GM23338 (cell line): Measurements from ENCODE around the gene AASDH. TPM values are rescaled to one million over a fixed set of nuclear protein-coding genes. Genes with fewer than 3 reads are reported as not detected.

Experiments
- ATAC-seq: fragments of 200-7000 bp; cut with Tn5 transposase; 3 replicates; pipeline ENCODE4 v1.9.1; 2020
- DNase-seq: peaks from one replicate; pipeline ENCODE4 v3.0.0-alpha.2; 2015; ENCODE audit warnings: low spot score
- H2AFZ ChIP-seq: fragments of 200-600 bp; sonication (generic); 2 replicates; pipeline ENCODE4 v1.8.0; 2016; ENCODE audit warnings: antibody characterized with exemption, mild to moderate bottlenecking, moderate library complexity
- H3F3A ChIP-seq: fragments of 200-600 bp; sonication (generic); replicated peaks from 2 replicates; pipeline ENCODE4 v1.8.0; 2017; ENCODE audit warnings: antibody characterized with exemption, mixed run types, low read depth
- H3K27ac ChIP-seq: fragments of 200-600 bp; sonication (generic); 2 replicates; pipeline ENCODE4 v1.6.1; 2016; ENCODE audit warnings: low read depth
- H3K27me3 ChIP-seq: fragments of 200-600 bp; sonication (generic); 2 replicates; pipeline ENCODE4 v1.8.0; 2016; ENCODE audit warnings: mild to moderate bottlenecking, mixed run types, moderate library complexity; ENCODE audit not compliant: insufficient read depth
- H3K36me3 ChIP-seq: fragments of 200-600 bp; sonication (generic); 2 replicates; pipeline ENCODE4 v1.8.0; 2016; ENCODE audit warnings: mild to moderate bottlenecking; ENCODE audit not compliant: insufficient read depth
- H3K4me1 ChIP-seq: fragments of 200-600 bp; sonication (generic); 2 replicates; pipeline ENCODE4 v1.8.0; 2016; ENCODE audit warnings: mild to moderate bottlenecking, moderate library complexity; ENCODE audit not compliant: insufficient read depth
- H3K4me2 ChIP-seq: fragments of 200-600 bp; sonication (generic); 2 replicates; pipeline ENCODE4 v1.7.1; 2017; ENCODE audit warnings: mixed run types
- H3K4me3 ChIP-seq: fragments of 200-600 bp; sonication (generic); 2 replicates; pipeline ENCODE4 v1.6.1; 2016; ENCODE audit warnings: mixed run types
- H3K79me2 ChIP-seq: fragments of 200-600 bp; sonication (generic); replicated peaks from 2 replicates; pipeline ENCODE4 v1.8.0; 2017; ENCODE audit warnings: mild to moderate bottlenecking; ENCODE audit not compliant: insufficient read depth
- H3K9me2 ChIP-seq: fragments of 200-600 bp; sonication (generic); 2 replicates; pipeline ENCODE4 v1.8.0; 2017; ENCODE audit not compliant: insufficient read depth
- H4K20me1 ChIP-seq: fragments of 200-600 bp; sonication (generic); replicated peaks from 2 replicates; pipeline ENCODE4 v1.8.0; 2017; ENCODE audit warnings: mild to moderate bottlenecking; ENCODE audit not compliant: insufficient read depth
- H3K27ac Mint-ChIP-seq: 2 replicates; pipeline ENCODE4 v1.8.0; 2020; ENCODE audit warnings: inconsistent platforms, mild to moderate bottlenecking, moderate library complexity, mixed read lengths
- H3K27me3 Mint-ChIP-seq: 3 replicates; pipeline ENCODE4 v1.8.0; 2022; ENCODE audit warnings: low read depth, mild to moderate bottlenecking, moderate library complexity, mixed read lengths, inconsistent platforms; ENCODE audit not compliant: insufficient read depth, poor library complexity
- H3K36me3 Mint-ChIP-seq: 3 replicates; pipeline ENCODE4 v1.8.0; 2021; ENCODE audit warnings: low read depth, mild to moderate bottlenecking, inconsistent platforms, moderate library complexity, mixed read lengths
- H3K4me1 Mint-ChIP-seq: 3 replicates; pipeline ENCODE4 v1.8.0; 2020; ENCODE audit warnings: mild to moderate bottlenecking, inconsistent platforms, mixed read lengths
- H3K4me3 Mint-ChIP-seq: 3 replicates; pipeline ENCODE4 v1.8.0; 2021; ENCODE audit warnings: moderate library complexity, mild to moderate bottlenecking, inconsistent platforms, mixed read lengths
- H3K9me3 Mint-ChIP-seq: 3 replicates; pipeline ENCODE4 v1.8.0; 2020; ENCODE audit warnings: moderate library complexity, mild to moderate bottlenecking, inconsistent platforms, mixed read lengths
- CREB1 ChIP-seq: fragments of 250-450 bp; sonication (Bioruptor Pico); IDR thresholded peaks from 2 replicates; pipeline ENCODE4 v1.5.0; 2020; ENCODE audit warnings: low read depth, mild to moderate bottlenecking, moderate library complexity
- ETS1 ChIP-seq: IDR thresholded peaks from 2 replicates; pipeline ENCODE4 v1.6.1; 2016; ENCODE audit warnings: antibody characterized with exemption
- EZH2 ChIP-seq: fragments of 200-600 bp; sonication (generic); IDR thresholded peaks from one replicate; pipeline ENCODE4 v1.8.0; 2017; ENCODE audit warnings: antibody characterized with exemption, mild to moderate bottlenecking, low read depth; ENCODE audit not compliant: unreplicated experiment
- EZH2phosphoT487 ChIP-seq: fragments of 200-600 bp; sonication (generic); IDR thresholded peaks from one replicate; pipeline ENCODE4 v1.8.1; 2018; ENCODE audit warnings: antibody characterized with exemption; ENCODE audit not compliant: unreplicated experiment
- POLR2AphosphoS5 ChIP-seq: IDR thresholded peaks from 2 replicates; pipeline ENCODE4 v1.6.1; 2016; ENCODE audit warnings: antibody characterized with exemption, low read depth
- REST ChIP-seq: IDR thresholded peaks from one replicate; pipeline ENCODE4 v1.6.1; 2018; ENCODE audit warnings: antibody characterized with exemption; ENCODE audit not compliant: unreplicated experiment
- STAT1 ChIP-seq: IDR thresholded peaks from one replicate; pipeline ENCODE4 v1.6.1; 2016; ENCODE audit warnings: antibody characterized with exemption; ENCODE audit not compliant: unreplicated experiment
- ZNF114 ChIP-seq: fragments of 250-450 bp; sonication (Bioruptor Pico); IDR thresholded peaks from 2 replicates; pipeline ENCODE4 v1.5.0; 2020; ENCODE audit warnings: mild to moderate bottlenecking, moderate library complexity
- ZNF331 ChIP-seq: fragments of 250-450 bp; sonication (Bioruptor Pico); IDR thresholded peaks from 2 replicates; pipeline ENCODE4 v1.5.0; 2020; ENCODE audit warnings: low read depth, mild to moderate bottlenecking, moderate library complexity
- ZNF462 ChIP-seq: fragments of 250-450 bp; sonication (Bioruptor Pico); IDR thresholded peaks from 2 replicates; pipeline ENCODE4 v1.5.0; 2020; ENCODE audit warnings: mild to moderate bottlenecking, moderate library complexity
- polyA plus RNA-seq: library from polyadenylated mRNA; unstranded; fragments of >200 nt; fragmentation: Nextera tagmentation; extraction: Ambion mirVana; gene quantifications from 2 replicates; pipeline ENCODE4 v1.2.1, GENCODE V29; 2016
- total RNA-seq: library from RNA; depleted of rRNA; stranded (reverse); fragments of >200 nt; shearing (Covaris generic); gene quantifications from 2 replicates; pipeline ENCODE4 v1.2.3, GENCODE V29; 2014

The AASDH gene
- total and polyA plus RNA-seq, 2 experiments from 2014 or later = 12.2 to 35.6 TPM

GRCh38 chr4:56313132-56313531 lies 74.2 kb downstream of the AASDH start (continued):
- TF ChIP-seq REST = no peak
- TF ChIP-seq ZNF331 (CRISPR knock-in tag) = no peak
- no peak for TF ChIP-seq EZH2phosphoT487

GRCh38 chr4:56311299-56311975 lies 75.9 kb downstream of the AASDH start:
- H3K9me3 Mint-ChIP-seq = no peaks in the 10 kb centered on the region
- Histone ChIP-seq H3K36me3 (no peaks in the 10 kb centered on the region), H3K27ac (no peak overlapping the region), H4K20me1 (no peaks in the 10 kb centered on the region), H3F3A (no peaks in the 10 kb centered on the region), H3K79me2 (no peaks in the 10 kb centered on the region), H3K4me2 (no peak overlapping the region), H3K27me3 (no peaks in the 10 kb centered on the region), H3K9me2 (peaks cover 6% of the 10 kb centered on the region; the same call in 1 of the 2 replicates), H3K4me3 (no peak overlapping the region), H2AFZ (no peak overlapping the region), H3K4me1 (no peaks in the 10 kb centered on the region)
- peaks cover 20% of the 10 kb centered on the region for H3K36me3 Mint-ChIP-seq
- H3K4me1 Mint-ChIP-seq = peaks cover 6% of the 10 kb centered on the region
- DNase-seq = no peak
- H3K27me3 Mint-ChIP-seq = no peaks in the 10 kb centered on the region
- H3K27ac Mint-ChIP-seq = no peak overlapping the region
- no peak overlapping the region for H3K4me3 Mint-ChIP-seq
- ATAC-seq = no peak; the same call in 2 of the 3 replicates
- no peak for TF ChIP-seq EZH2
- TF ChIP-seq POLR2AphosphoS5 = no peak
- no peak for TF ChIP-seq STAT1
- TF ChIP-seq CREB1 (CRISPR knock-in tag) = no peak
- TF ChIP-seq ETS1 = no peak
- no peak for TF ChIP-seq ZNF114
- TF ChIP-seq ZNF331 (CRISPR knock-in tag) = no peak
- TF ChIP-seq REST = no peak
- no peak for TF ChIP-seq ZNF462 (CRISPR knock-in tag)
